Endothelial cell (in vitro differentiated cells): Measurements from ENCODE around the gene NCF2. TPM values are rescaled to one million over a fixed set of nuclear protein-coding genes. Genes with fewer than 3 reads are reported as not detected.

ENCODE experiments used
- DNase-seq: peaks from one replicate; pipeline ENCODE4 v3.0.0; 2021; ENCODE audit warnings: low spot score
- H3K27ac Mint-ChIP-seq: one replicate; pipeline ENCODE4 v1.8.0; 2021; ENCODE audit warnings: mixed read lengths, inconsistent platforms; ENCODE audit not compliant: unreplicated experiment
- H3K27me3 Mint-ChIP-seq: one replicate; pipeline ENCODE4 v1.8.0; 2021; ENCODE audit warnings: mild to moderate bottlenecking, moderate library complexity, mixed read lengths, inconsistent platforms; ENCODE audit not compliant: unreplicated experiment
- H3K36me3 Mint-ChIP-seq: one replicate; pipeline ENCODE4 v1.8.0; 2021; ENCODE audit warnings: mild to moderate bottlenecking, low read depth, mixed read lengths, inconsistent platforms; ENCODE audit not compliant: unreplicated experiment
- H3K4me1 Mint-ChIP-seq: one replicate; pipeline ENCODE4 v1.8.0; 2021; ENCODE audit warnings: mild to moderate bottlenecking, mixed read lengths, inconsistent platforms; ENCODE audit not compliant: unreplicated experiment
- H3K4me3 Mint-ChIP-seq: one replicate; pipeline ENCODE4 v1.8.0; 2021; ENCODE audit warnings: mild to moderate bottlenecking, mixed read lengths, inconsistent platforms; ENCODE audit not compliant: unreplicated experiment
- H3K9me3 Mint-ChIP-seq: one replicate; pipeline ENCODE4 v1.8.0; 2021; ENCODE audit warnings: mixed read lengths, inconsistent platforms; ENCODE audit not compliant: unreplicated experiment
- CTCF ChIP-seq: fragments of 200-600 bp; sonication (generic); IDR thresholded peaks from one replicate; pipeline ENCODE4 v1.5.0; 2021; ENCODE audit warnings: antibody characterized with exemption; ENCODE audit not compliant: unreplicated experiment
- total RNA-seq: library from RNA; stranded (reverse); fragmentation: NEBNext Ultra II Directional; extraction: Animal tissue kit (Norgen Biotek cat#: 25700); gene quantifications from one replicate; pipeline ENCODE4 v1.2.1, GENCODE V29; 2021; ENCODE audit not compliant: unreplicated experiment

NCF2 gene
- total RNA-seq, 1 donor from 2014 or later, result 0.67 TPM

- Mint-ChIP-seq H3K27me3 (no peaks in the 10 kb centered on the region), H3K36me3 (peaks cover 12% of the 10 kb centered on the region), H3K27ac (no peak overlapping the region), H3K4me1 (no peaks in the 10 kb centered on the region), H3K9me3 (no peaks in the 10 kb centered on the region), H3K4me3 (no peak overlapping the region)
- no peak for TF ChIP-seq CTCF
- DNase-seq, result no peak
Measured at GRCh38 chr1:183528577-183528976, 61.7 kb downstream of the NCF2 start.

- Mint-ChIP-seq H3K27me3 (no peaks in the 10 kb centered on the region), H3K4me3 (no peak overlapping the region), H3K27ac (no peak overlapping the region), H3K36me3 (peaks cover 7% of the 10 kb centered on the region), H3K9me3 (no peaks in the 10 kb centered on the region), H3K4me1 (peaks cover 4% of the 10 kb centered on the region)
- DNase-seq, result no peak
- no peak for TF ChIP-seq CTCF
Measured at GRCh38 chr1:183522104-183522503, 68.2 kb downstream of the NCF2 start.

- no peaks in the 10 kb centered on the region for H3K27me3 Mint-ChIP-seq
- H3K36me3 Mint-ChIP-seq, result peaks cover 7% of the 10 kb centered on the region
- H3K4me1 Mint-ChIP-seq, result peaks cover 4% of the 10 kb centered on the region
- TF ChIP-seq CTCF, result no peak
- no peaks in the 10 kb centered on the region for H3K9me3 Mint-ChIP-seq
- DNase-seq, result no peak
- H3K27ac Mint-ChIP-seq, result no peak overlapping the region
- H3K4me3 Mint-ChIP-seq, result no peak overlapping the region
Measured at GRCh38 chr1:183520379-183520778, 69.9 kb downstream of the NCF2 start.

- no peaks in the 10 kb centered on the region for H3K27me3 Mint-ChIP-seq
- TF ChIP-seq CTCF, result no peak
- H3K4me3 Mint-ChIP-seq, result no peak overlapping the region
- H3K36me3 Mint-ChIP-seq, result peaks cover 3% of the 10 kb centered on the region
- DNase-seq, result no peak
- H3K9me3 Mint-ChIP-seq, result no peaks in the 10 kb centered on the region
- H3K4me1 Mint-ChIP-seq, result peaks cover 4% of the 10 kb centered on the region
- no peak overlapping the region for H3K27ac Mint-ChIP-seq
Measured at GRCh38 chr1:183517401-183517800, 72.9 kb downstream of the NCF2 start.

- Mint-ChIP-seq H3K27me3 (no peaks in the 10 kb centered on the region), H3K4me1 (peaks cover 6% of the 10 kb centered on the region), H3K4me3 (no peak overlapping the region), H3K27ac (no peak overlapping the region), H3K36me3 (peaks cover under 1% of the 10 kb centered on the region), H3K9me3 (no peaks in the 10 kb centered on the region)
- DNase-seq, result no peak
- no peak for TF ChIP-seq CTCF
Measured at GRCh38 chr1:183516725-183517124, 73.5 kb downstream of the NCF2 start.
